HepG2 (cell line): Measurements from ENCODE around the gene PPP1CA. TPM values are rescaled to one million over a fixed set of nuclear protein-coding genes. Genes with fewer than 3 reads are reported as not detected.
A peak's percentile ranks its signal among the peaks of the same experiment; 100 is the strongest.

ENCODE experiments used
- ETV5 ChIP-seq: IDR thresholded peaks from 2 replicates; pipeline ENCODE4 v1.6.1; 2018; ENCODE audit warnings: missing biosample characterization, missing genetic modification reagents, inconsistent platforms, borderline replicate concordance
- HNRNPL ChIP-seq: fragments of 200-400 bp; formaldehyde crosslinking; IDR thresholded peaks from 2 replicates; pipeline ENCODE4 v1.6.1; 2017; ENCODE audit warnings: mild to moderate bottlenecking, low read depth, low read length
- HNRNPLL ChIP-seq: fragments of 200-400 bp; formaldehyde crosslinking; IDR thresholded peaks from 2 replicates; pipeline ENCODE4 v1.6.1; 2017; ENCODE audit warnings: mild to moderate bottlenecking, low read depth, low read length; ENCODE audit not compliant: poor library complexity, severe bottlenecking
- KAT8 ChIP-seq: IDR thresholded peaks from 2 replicates; pipeline ENCODE4 v1.6.1; 2016; ENCODE audit warnings: missing genetic modification reagents, missing compliant biosample characterization
- MLLT10 ChIP-seq: sonication (generic); formaldehyde crosslinking; IDR thresholded peaks from 2 replicates; pipeline ENCODE4 v1.4.0; 2020; ENCODE audit warnings: missing genetic modification reagents
- MTA1 ChIP-seq: sonication (generic); formaldehyde crosslinking; IDR thresholded peaks from 2 replicates; pipeline ENCODE4 v1.4.0; 2020; ENCODE audit warnings: missing genetic modification reagents, mild to moderate bottlenecking, borderline replicate concordance
- NFE2L2 ChIP-seq: fragments of 150-350 bp; IDR thresholded peaks from 2 replicates; pipeline ENCODE4 v1.6.1; 2014; ENCODE audit warnings: low read length
- NFKB2 ChIP-seq: sonication (generic); formaldehyde crosslinking; IDR thresholded peaks from 2 replicates; pipeline ENCODE4 v1.4.0; 2020; ENCODE audit warnings: missing genetic modification reagents, borderline replicate concordance
- ONECUT2 ChIP-seq: sonication (generic); formaldehyde crosslinking; IDR thresholded peaks from 2 replicates; pipeline ENCODE4 v1.4.0; 2020; ENCODE audit warnings: missing genetic modification reagents
- POGZ ChIP-seq: sonication (generic); formaldehyde crosslinking; IDR thresholded peaks from 2 replicates; pipeline ENCODE4 v1.4.0; 2020; ENCODE audit warnings: mild to moderate bottlenecking, missing genetic modification reagents
- REXO4 ChIP-seq: sonication (generic); formaldehyde crosslinking; IDR thresholded peaks from 2 replicates; pipeline ENCODE4 v1.8.0; 2022; ENCODE audit warnings: missing genetic modification reagents, mild to moderate bottlenecking, borderline replicate concordance
- U2AF1 ChIP-seq: fragments of 200-400 bp; formaldehyde crosslinking; optimal IDR thresholded peaks from 2 replicates; pipeline ENCODE3; 2017; ENCODE audit warnings: mild to moderate bottlenecking, low read depth, low read length
- ZNF646 ChIP-seq: sonication (generic); formaldehyde crosslinking; IDR thresholded peaks from 2 replicates; pipeline ENCODE4 v1.9.0; 2021; ENCODE audit warnings: mild to moderate bottlenecking, missing genetic modification reagents
- ZNF747 ChIP-seq: sonication (generic); formaldehyde crosslinking; IDR thresholded peaks from 2 replicates; pipeline ENCODE4 v1.8.1; 2023; ENCODE audit warnings: missing genetic modification reagents, mild to moderate bottlenecking, borderline replicate concordance
- polyA plus RNA-seq, 8 experiments: library from polyadenylated mRNA; depleted of rRNA in 3 of 8; stranded (reverse) in 7 of 8; unstranded in 1 of 8; fragments of >200 nt; fragmentation: Illumina TruSeq in 4 of 8; extraction: Trizol in 4 of 8; gene quantifications; 2 replicates each; pipeline versions ENCODE4 v1.2.1 to v1.2.3, GENCODE V29; 2011 to 2016; ENCODE audit warnings: low read depth in 4 of 8, missing spikeins in 1 of 8, mixed read lengths in 1 of 8; ENCODE audit not compliant: insufficient read depth in 1 of 8
- total RNA-seq, 5 experiments: library from RNA; depleted of rRNA; stranded (reverse); fragments of >200 nt; fragmentation: Illumina TruSeq; extraction: Trizol; gene quantifications; 2 replicates each; pipeline ENCODE4 v1.2.3, GENCODE V29; 2016; ENCODE audit warnings: low read depth in 1 of 5
- TF ChIP-seq, protein P1 (sequence below): sonication (generic); formaldehyde crosslinking; IDR thresholded peaks from 2 replicates; pipeline ENCODE4 v1.4.0; 2020; ENCODE audit warnings: missing genetic modification reagents
- TF ChIP-seq, protein P2 (sequence below): sonication (generic); formaldehyde crosslinking; conservative IDR thresholded peaks from 2 replicates; pipeline ENCODE4 v1.5.0; 2020; ENCODE audit warnings: missing genetic modification reagents

PPP1CA gene
- total and polyA plus RNA-seq, 2 of the 13 experiments (the other 11 are each of a cell fraction or from before 2014, with no cell fraction given): 149 to 170 TPM

DNA sequence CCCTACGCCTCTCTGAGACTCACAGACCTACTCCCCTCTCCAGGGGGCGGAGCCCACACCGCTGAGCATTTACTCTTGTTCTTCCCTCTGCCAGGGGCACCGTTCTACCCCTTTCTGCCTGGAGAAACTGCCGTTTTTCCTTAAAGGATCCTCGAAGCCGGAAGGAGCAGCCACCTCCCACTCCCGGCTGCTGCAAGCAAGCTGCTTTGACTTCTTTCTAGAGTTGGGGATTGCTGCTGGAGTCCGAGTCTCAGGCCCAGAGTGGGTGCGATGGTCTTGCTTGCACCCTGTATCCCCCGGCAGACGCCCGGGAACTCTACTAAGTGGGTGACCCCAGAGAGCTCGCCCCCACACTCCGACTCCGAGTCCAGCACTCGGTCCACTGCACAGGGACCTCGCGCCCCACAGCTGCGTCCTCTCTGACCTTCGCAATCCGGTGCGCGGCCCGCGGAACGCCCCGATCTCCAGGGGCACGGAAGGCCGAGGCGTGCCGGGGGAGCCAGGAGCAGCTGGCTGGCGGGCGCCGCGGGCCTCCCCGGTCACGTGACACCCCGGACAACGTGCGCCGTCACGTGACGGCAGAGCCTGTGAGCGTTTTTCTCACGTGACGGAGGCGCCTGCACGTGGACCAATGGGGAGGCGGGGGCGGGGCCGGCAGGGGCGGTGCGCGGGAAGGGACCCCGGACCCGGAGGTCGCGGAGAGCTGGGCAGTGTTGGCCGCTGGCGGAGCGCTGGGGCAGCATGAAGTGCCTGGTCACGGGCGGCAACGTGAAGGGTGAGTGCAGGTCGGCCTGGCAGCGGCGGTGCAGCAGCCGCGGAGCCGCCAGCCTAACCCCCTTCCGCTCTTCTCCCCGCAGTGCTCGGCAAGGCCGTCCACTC lies 10.1 kb downstream of the PPP1CA start, which contains the start of gene RAD9A (continued):
- TF ChIP-seq ZNF646 (CRISPR knock-in tag) (no peak), ZNF747 (CRISPR knock-in tag) (peak; percentile 90), POGZ (CRISPR knock-in tag) (peak; percentile 86; the same call in 1 of the 2 replicates), U2AF1 (no peak), REXO4 (CRISPR knock-in tag) (no peak), HNRNPLL (peak; percentile 50), ONECUT2 (no peak), MTA1 (CRISPR knock-in tag) (no peak), MLLT10 (no peak), ETV5 (CRISPR knock-in tag) (peak; percentile 77), NFE2L2 (no peak), HNRNPL (no peak), NFKB2 (CRISPR knock-in tag) (peak; percentile 76; the same call in 1 of the 2 replicates), KAT8 (peak; percentile 96)
- TF ChIP-seq, protein P1, sequence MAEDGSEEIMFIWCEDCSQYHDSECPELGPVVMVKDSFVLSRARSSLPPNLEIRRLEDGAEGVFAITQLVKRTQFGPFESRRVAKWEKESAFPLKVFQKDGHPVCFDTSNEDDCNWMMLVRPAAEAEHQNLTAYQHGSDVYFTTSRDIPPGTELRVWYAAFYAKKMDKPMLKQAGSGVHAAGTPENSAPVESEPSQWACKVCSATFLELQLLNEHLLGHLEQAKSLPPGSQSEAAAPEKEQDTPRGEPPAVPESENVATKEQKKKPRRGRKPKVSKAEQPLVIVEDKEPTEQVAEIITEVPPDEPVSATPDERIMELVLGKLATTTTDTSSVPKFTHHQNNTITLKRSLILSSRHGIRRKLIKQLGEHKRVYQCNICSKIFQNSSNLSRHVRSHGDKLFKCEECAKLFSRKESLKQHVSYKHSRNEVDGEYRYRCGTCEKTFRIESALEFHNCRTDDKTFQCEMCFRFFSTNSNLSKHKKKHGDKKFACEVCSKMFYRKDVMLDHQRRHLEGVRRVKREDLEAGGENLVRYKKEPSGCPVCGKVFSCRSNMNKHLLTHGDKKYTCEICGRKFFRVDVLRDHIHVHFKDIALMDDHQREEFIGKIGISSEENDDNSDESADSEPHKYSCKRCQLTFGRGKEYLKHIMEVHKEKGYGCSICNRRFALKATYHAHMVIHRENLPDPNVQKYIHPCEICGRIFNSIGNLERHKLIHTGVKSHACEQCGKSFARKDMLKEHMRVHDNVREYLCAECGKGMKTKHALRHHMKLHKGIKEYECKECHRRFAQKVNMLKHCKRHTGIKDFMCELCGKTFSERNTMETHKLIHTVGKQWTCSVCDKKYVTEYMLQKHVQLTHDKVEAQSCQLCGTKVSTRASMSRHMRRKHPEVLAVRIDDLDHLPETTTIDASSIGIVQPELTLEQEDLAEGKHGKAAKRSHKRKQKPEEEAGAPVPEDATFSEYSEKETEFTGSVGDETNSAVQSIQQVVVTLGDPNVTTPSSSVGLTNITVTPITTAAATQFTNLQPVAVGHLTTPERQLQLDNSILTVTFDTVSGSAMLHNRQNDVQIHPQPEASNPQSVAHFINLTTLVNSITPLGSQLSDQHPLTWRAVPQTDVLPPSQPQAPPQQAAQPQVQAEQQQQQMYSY (CRISPR knock-in tag): no peak
- TF ChIP-seq, protein P2, sequence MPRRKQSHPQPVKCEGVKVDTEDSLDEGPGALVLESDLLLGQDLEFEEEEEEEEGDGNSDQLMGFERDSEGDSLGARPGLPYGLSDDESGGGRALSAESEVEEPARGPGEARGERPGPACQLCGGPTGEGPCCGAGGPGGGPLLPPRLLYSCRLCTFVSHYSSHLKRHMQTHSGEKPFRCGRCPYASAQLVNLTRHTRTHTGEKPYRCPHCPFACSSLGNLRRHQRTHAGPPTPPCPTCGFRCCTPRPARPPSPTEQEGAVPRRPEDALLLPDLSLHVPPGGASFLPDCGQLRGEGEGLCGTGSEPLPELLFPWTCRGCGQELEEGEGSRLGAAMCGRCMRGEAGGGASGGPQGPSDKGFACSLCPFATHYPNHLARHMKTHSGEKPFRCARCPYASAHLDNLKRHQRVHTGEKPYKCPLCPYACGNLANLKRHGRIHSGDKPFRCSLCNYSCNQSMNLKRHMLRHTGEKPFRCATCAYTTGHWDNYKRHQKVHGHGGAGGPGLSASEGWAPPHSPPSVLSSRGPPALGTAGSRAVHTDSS (CRISPR knock-in tag): no peak
